ENCODE measurements around the gene GPR137B. TPM values are rescaled to one million over a fixed set of nuclear protein-coding genes. Genes with fewer than 3 reads are reported as not detected.

The GPR137B gene
- total and polyA plus RNA-seq, 2 of the 4 experiments (the other 2 are of a cell fraction) = 4.5 to 12.3 TPM

DNA sequence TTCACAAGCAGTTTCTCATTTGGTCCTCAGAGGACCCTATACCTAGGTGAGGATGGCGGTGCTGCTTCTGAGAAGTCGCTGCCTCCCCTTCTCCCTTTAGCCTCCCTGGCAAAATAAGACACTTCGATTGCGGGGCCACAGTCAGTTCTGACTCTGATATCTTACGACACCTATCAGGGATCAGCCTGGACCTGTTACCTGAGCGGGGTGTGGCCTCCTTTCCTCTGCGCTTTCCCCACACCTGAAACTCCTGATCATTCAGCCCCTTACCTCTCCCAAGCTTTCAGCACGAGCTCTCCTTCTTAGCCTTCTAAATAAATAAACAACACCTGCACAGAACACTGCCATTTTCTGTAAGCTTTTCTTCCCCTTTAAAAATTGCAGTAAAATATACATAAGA, 24.6 kb upstream of the GPR137B start:
- dilution Hi-C loops (cut with HindIII; ENCODE audit: low sequenced_read_pairs, unreplicated experiment) = no loop called here
- H4K91ac ChIP-seq (ENCODE audit: insufficient read depth, low read depth, low read length) = no peak overlapping the region
- no peak overlapping the region for H3K56ac ChIP-seq (ENCODE audit: extremely low read depth, insufficient read depth, low read length)
- H3K14ac ChIP-seq (replicated peaks; ENCODE audit: low read depth, low read length) = no peak overlapping the region
- ChIA-PET CTCF (interaction anchor here (0.6 kb wide), 1 partner anchor 228 kb away, joined by 5 read pairs; no protein-coding TSS in a partner anchor), POLR2A (ENCODE audit: unreplicated experiment) (no interaction called here)
- no peaks in the 10 kb centered on the region for H4K20me1 ChIP-seq (ENCODE audit: insufficient read depth, low read length)
- no peak overlapping the region for H2AFZ ChIP-seq (replicated peaks; ENCODE audit: low read length, poor library complexity)
- intact Hi-C loops (cut with micrococcal nuclease) = loop anchor here (10.0 kb wide), 1 partner anchor 227 kb away; no protein-coding TSS in a partner anchor
- H2BK15ac ChIP-seq (ENCODE audit: low read depth, low read length) = no peak overlapping the region
- H3K36me3 ChIP-seq (ENCODE audit: control insufficient read depth, insufficient read depth, low read length) = no peaks in the 10 kb centered on the region
- no peak overlapping the region for H3K18ac ChIP-seq (ENCODE audit: low read depth, low read length)
- no peak overlapping the region for H4K8ac ChIP-seq (ENCODE audit: low read depth in 2 of 2, low read length in 2 of 2)
- H4K5ac ChIP-seq (ENCODE audit: low read depth, low read length) = no peak overlapping the region
- H3K9me1 ChIP-seq (ENCODE audit: insufficient read depth, low read length) = no peaks in the 10 kb centered on the region
- ATAC-seq (ENCODE audit: low read depth) (no peak), DNase-seq (no peak)
- H3K23ac ChIP-seq (ENCODE audit: low read depth, low read length) = no peak overlapping the region
- no peak overlapping the region for H2BK120ac ChIP-seq (ENCODE audit: low read depth, low read length)
- H3K4me3 ChIP-seq (ENCODE audit: insufficient read depth, low read depth, low read length) = no peak overlapping the region
- H2AK9ac ChIP-seq (replicated peaks; ENCODE audit: low read depth, low read length, poor library complexity) = no peak overlapping the region
- no peaks in the 10 kb centered on the region for H3K79me1 ChIP-seq (ENCODE audit: low read depth in 1 of 2, low read length in 2 of 2)
- H3K4ac ChIP-seq (ENCODE audit: low read depth, low read length) = no peak overlapping the region
- no peak overlapping the region for H2BK20ac ChIP-seq (ENCODE audit: low read depth, low read length)
- no peak overlapping the region for H3K9ac ChIP-seq (ENCODE audit: low read depth, low read length)
- 73% methylated on average over 6 of the region's 8 CpGs; no CpG with 5 or more reads in 1 of the 2 experiments for WGBS, 2 experiments (ENCODE audit: extremely low coverage in 2 of 2, insufficient read length in 1 of 2)
- H2AK5ac ChIP-seq (ENCODE audit: low read depth, low read length) = no peak overlapping the region
- no peaks in the 10 kb centered on the region for H3K4me1 ChIP-seq (ENCODE audit: control insufficient read depth, insufficient read depth, low read length)
- H3K9me3 ChIP-seq (ENCODE audit: control insufficient read depth, insufficient read depth, low read length) = no peaks in the 10 kb centered on the region
- TF ChIP-seq MAZ (IDR thresholded peaks at IDR 0.05; ENCODE audit: borderline replicate concordance, low read depth, low read length) = no peak
- no peak for TF ChIP-seq ELK1 (IDR thresholded peaks at IDR 0.05; ENCODE audit: borderline replicate concordance, low read depth, low read length)
- TF ChIP-seq MXI1 (IDR thresholded peaks at IDR 0.05; ENCODE audit: borderline replicate concordance, low read depth, low read length) = no peak
- H2BK5ac ChIP-seq (ENCODE audit: low read depth, low read length, poor library complexity, severe bottlenecking) = no peak overlapping the region
- in situ Hi-C loops (cut with MboI; ENCODE audit: low sequenced_read_pairs) = loop anchor here (10.0 to 25.0 kb wide), 2 partner anchors 177 to 1270 kb away; no protein-coding TSS in a partner anchor
- no peak overlapping the region for H3K27ac ChIP-seq (ENCODE audit: insufficient read depth, low read length)
- no TSS peak for BruUV-seq (replicated peaks)
- H3K4me2 ChIP-seq (ENCODE audit: low read depth, low read length) = no peak overlapping the region
- H3K27me3 ChIP-seq (ENCODE audit: control insufficient read depth, insufficient read depth, low read length) = peaks cover 9% of the 10 kb centered on the region
